Fibroblast of the aortic adventitia (primary cell): ENCODE measurements around the gene DSCAML1. TPM values are rescaled to one million over a fixed set of nuclear protein-coding genes. Genes with fewer than 3 reads are reported as not detected.

Experiments used
- DNase-seq: peaks from one replicate; pipeline ENCODE4 v3.0.0-alpha.2; 2010; ENCODE audit warnings: low read depth
- H3K4me3 ChIP-seq: 2 replicates; pipeline ENCODE4 v1.5.1; 2011; ENCODE audit warnings: low read depth, mild to moderate bottlenecking, control low read depth, low read length, moderate library complexity
- total RNA-seq: library from RNA; depleted of rRNA; stranded (reverse); fragments of >200 nt; gene quantifications from 2 replicates; pipeline ENCODE4 v1.2.3, GENCODE V29; 2012; ENCODE audit warnings: low replicate concordance
- TF ChIP-seq, protein P1 (sequence below): IDR thresholded peaks from 2 replicates; pipeline ENCODE4 v1.5.1; 2011; ENCODE audit warnings: mild to moderate bottlenecking, low read length, control low read depth, inconsistent platforms; ENCODE audit not compliant: insufficient read depth

The DSCAML1 gene
- total RNA-seq, 1 donor: not detected

DNA sequence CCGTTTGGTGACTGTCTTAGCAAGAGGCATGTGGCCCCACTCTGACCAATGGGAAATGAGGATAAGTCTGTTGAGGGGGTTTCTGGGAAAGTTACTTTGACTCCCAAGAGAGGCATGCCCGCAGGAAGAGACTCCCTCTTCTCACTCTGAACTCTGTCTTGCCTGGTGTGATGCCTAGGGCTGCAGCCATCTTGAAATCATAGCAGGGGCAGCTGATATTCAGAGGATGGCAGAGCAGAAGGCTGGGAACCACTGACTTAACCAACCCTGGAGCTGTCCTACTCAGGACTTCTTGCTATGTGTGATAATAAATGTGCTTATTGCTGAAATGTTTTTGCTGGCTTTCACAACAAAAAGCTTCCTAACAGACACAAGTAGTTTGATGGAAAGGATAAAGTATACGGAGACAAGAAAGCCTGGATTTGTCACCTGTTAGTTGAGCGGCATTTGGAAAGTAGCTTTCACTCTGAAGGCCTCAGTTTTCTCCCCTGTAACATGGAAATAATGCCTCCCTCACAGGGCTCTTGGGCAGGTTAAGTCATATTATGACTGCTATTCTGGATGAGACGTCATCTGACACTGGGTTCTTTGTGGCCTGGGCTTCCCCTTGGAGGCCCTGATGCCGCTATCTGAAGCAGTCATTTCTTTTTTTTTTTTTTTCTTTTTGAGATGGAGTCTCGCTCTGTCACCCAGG, 340.8 kb downstream of the DSCAML1 start:
- TF ChIP-seq, protein P1, sequence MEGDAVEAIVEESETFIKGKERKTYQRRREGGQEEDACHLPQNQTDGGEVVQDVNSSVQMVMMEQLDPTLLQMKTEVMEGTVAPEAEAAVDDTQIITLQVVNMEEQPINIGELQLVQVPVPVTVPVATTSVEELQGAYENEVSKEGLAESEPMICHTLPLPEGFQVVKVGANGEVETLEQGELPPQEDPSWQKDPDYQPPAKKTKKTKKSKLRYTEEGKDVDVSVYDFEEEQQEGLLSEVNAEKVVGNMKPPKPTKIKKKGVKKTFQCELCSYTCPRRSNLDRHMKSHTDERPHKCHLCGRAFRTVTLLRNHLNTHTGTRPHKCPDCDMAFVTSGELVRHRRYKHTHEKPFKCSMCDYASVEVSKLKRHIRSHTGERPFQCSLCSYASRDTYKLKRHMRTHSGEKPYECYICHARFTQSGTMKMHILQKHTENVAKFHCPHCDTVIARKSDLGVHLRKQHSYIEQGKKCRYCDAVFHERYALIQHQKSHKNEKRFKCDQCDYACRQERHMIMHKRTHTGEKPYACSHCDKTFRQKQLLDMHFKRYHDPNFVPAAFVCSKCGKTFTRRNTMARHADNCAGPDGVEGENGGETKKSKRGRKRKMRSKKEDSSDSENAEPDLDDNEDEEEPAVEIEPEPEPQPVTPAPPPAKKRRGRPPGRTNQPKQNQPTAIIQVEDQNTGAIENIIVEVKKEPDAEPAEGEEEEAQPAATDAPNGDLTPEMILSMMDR: no peak
- DNase-seq: no peak
- no peak overlapping the region for H3K4me3 ChIP-seq

DNA sequence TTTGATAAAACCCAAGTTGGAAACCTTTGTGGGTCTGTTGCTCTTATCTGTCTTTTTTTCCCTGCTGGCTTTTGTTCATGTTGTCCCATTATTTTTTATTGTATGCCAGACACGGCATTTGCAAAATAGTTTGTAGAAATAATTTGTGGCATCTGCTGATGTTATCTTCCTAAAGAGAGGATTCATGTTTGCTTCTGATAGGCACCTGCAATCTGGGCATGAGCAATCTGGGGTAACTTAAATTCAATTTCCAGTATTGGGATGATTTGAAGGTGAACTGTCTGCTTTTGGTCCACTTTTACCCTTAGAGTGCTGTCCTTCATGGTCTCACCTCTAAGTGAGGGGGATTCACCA, 342.5 kb downstream of the DSCAML1 start:
- no peak overlapping the region for H3K4me3 ChIP-seq
- DNase-seq: no peak
- TF ChIP-seq, protein P1: no peak

DNA sequence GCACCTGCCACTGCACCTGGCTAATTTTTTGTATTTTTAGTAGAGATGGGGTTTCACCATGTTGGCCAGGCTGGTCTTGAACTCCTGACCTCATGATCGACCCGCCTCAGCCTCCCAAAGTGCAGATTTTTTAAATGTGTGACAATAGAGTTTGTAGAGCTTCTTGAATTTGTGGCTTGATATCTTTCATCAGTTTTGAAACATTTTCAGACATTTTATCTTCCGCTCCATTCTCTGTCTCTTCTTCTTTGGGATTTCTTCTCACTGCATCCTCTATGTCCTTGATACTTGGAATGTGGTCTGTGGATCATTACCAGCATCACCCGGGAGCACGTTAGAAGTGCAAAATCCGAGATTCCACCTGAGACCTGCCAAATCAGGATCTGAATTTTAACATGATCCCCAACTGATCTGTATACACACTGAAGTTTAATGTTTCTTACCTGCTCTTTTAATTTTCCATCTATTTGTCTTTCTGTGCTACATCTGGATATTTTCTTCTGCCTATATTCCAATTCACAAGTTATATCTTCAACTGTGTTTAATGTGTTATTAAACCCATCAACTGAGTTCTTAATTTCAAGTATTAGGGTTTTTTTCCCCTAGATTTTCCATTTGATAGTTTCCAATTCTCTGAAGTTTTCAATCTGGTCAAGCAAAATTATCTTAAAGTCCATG, 343.0 kb downstream of the DSCAML1 start:
- no peak overlapping the region for H3K4me3 ChIP-seq
- TF ChIP-seq, protein P1: no peak
- no peak for DNase-seq

DNA sequence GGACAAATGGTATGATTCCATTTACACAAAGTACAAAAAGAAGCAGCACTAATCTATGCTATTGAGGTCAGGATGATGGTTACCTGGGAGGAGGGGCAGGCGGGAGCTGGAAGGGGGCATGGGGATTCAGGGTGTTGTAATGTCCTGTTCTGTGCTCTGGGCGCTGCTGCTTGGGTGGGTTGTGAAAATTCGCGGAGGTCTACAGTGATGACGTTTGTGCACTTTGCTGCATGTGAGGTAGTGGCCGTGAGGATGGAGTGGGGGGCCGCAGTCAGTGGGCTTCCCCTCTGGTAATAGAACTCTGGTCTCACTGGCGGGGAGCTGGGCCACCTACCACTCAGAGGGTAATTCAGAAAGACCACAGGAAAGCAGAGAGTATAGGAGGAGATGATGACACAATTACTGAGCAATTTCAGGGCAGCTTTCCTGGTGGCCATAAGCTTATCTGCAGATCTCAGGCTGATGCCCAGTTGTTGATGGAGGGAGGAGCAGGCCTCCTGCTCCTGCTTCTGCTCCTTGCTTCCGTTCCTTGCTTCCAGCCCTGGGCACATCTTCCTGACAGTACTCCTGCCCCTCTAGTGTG, 347.8 kb downstream of the DSCAML1 start:
- TF ChIP-seq, protein P1: no peak
- no peak for DNase-seq
- no peak overlapping the region for H3K4me3 ChIP-seq

DNA sequence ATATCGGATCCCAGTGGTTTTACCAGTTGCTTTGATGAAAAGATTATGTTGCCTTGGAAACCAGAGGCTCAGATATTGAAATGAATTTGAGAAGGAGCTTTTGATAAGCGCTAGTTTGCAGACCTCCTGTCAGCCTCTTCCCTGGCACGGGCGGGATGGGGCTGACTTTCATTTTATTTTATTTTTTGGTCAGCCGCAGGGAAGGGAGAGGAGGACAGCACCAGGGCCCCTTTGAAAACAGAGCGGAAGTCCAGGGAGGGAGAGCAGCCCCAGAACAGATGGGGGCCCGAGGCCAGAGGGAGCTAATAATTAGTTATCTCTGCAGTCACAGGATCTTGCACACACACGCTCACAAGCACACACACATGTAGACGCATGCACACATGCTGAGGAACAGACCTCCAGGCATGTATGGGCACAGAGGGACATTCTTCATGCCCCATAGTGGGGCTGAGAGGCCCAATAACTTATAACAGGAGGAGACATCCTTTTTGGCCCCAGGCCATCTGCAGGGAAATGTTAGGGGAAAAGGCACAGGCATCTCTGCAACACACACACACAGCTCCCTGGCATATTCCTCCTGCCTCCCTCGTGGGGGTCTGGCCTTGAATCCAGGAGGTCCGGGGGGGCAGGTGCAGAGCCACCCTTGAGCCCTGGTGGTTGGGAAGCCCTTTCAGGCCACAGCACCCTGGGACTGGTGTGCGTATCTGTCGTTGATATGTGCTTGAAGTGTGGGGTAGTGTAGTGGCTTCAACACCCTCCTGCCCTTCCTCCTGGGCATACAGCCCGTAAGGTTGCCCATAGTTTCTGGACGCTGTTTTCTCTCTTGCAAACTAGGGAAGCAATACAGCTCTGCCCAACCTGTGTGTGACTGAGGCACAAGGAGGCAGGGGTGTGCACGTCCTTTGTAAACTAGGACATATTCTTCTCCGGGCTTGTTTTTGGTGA, 352.0 kb downstream of the DSCAML1 start:
- TF ChIP-seq, protein P1: no peak
- no peak for DNase-seq
- no peak overlapping the region for H3K4me3 ChIP-seq

DNA sequence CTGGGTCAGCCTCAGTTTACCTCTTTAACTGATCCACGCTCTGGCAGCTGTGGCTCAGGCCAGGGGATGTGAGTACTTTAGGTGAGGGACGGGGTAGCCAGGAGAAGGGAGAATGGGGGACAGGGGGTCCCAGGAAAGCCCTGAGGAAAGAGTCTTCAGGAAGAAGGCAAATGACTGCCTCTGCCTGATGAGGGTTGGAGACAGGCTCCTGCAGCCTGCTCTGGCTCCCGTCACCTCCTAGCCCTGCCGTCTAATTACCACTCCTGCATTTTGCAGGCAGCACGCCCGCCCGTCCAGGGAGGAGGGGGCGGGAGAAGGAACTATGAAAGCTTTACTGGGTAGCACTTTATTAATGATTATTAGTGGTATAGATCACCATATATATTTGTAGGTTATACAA, 352.8 kb downstream of the DSCAML1 start:
- H3K4me3 ChIP-seq: no peak overlapping the region
- TF ChIP-seq, protein P1: no peak
- DNase-seq: no peak
